GM13977 (cell line): ENCODE measurements around the gene LARGE2.

Experiments used
- DNase-seq: peaks from one replicate; pipeline ENCODE4 v3.0.0; 2012; ENCODE audit warnings: low spot score
- CTCF ChIP-seq: IDR thresholded peaks from 2 replicates; pipeline ENCODE4 v1.5.1; 2012; ENCODE audit warnings: mild to moderate bottlenecking, control low read depth; ENCODE audit not compliant: insufficient read depth; ENCODE audit errors: extremely low read depth, missing control alignments
- in situ Hi-C: fragments of 300-500 bp; cut with MboI; formaldehyde crosslinking; loops from one replicate; pipeline ENCODE4 v1.12.0; 2022; ENCODE audit warnings: low sequenced_read_pairs, low pct_unique_long_range_greater_than_20kb, mixed read lengths, inconsistent platforms; ENCODE audit not compliant: unreplicated experiment

LARGE2 gene

GRCh38 chr11:45889555-45889954 is 32.9 kb upstream of the LARGE2 start:
- DNase-seq: no peak
- in situ Hi-C loops: no loop called here
- TF ChIP-seq CTCF: no peak

GRCh38 chr11:45889966-45890365 is 32.5 kb upstream of the LARGE2 start:
- in situ Hi-C loops: no loop called here
- DNase-seq: no peak
- TF ChIP-seq CTCF: no peak

- in situ Hi-C loops: no loop called here
- no peak for TF ChIP-seq CTCF
- DNase-seq: no peak
Observed at GRCh38 chr11:45890886-45891550, 31.4 kb upstream of the LARGE2 start.

GRCh38 chr11:45892856-45893255 is 29.6 kb upstream of the LARGE2 start:
- in situ Hi-C loops: no loop called here
- no peak for TF ChIP-seq CTCF
- DNase-seq: no peak

- in situ Hi-C loops: no loop called here
- DNase-seq: no peak
- TF ChIP-seq CTCF: no peak
Observed at GRCh38 chr11:45894555-45895247, 27.8 kb upstream of the LARGE2 start.

GRCh38 chr11:45895553-45896259 is 26.8 kb upstream of the LARGE2 start:
- no peak for DNase-seq
- TF ChIP-seq CTCF: no peak
- in situ Hi-C loops: no loop called here
